K562 (cell line): ENCODE data around the gene STAU1. TPM values are rescaled to one million over a fixed set of nuclear protein-coding genes. Genes with fewer than 3 reads are reported as not detected.
A peak's percentile ranks its signal among the peaks of the same experiment; 100 is the strongest.

Experiments
- ARID4B ChIP-seq: sonication (generic); formaldehyde crosslinking; IDR thresholded peaks from 2 replicates; pipeline ENCODE4 v1.8.0; 2022; ENCODE audit warnings: mild to moderate bottlenecking, missing genetic modification reagents
- ASH1L ChIP-seq: fragments of 450-650 bp; IDR thresholded peaks from 2 replicates; pipeline ENCODE4 v1.6.1; 2018; ENCODE audit warnings: borderline replicate concordance, mild to moderate bottlenecking, low read depth; ENCODE audit not compliant: partially characterized antibody
- ATF7 ChIP-seq: fragments of 450-650 bp; IDR thresholded peaks from 2 replicates; pipeline ENCODE4 v1.7.1; 2014; ENCODE audit warnings: mild to moderate bottlenecking, moderate library complexity
- CAMTA2 ChIP-seq: fragments of 250-450 bp; sonication (Bioruptor Pico); conservative IDR thresholded peaks from 2 replicates; pipeline ENCODE4 v1.5.1; 2022
- CEBPB ChIP-seq: fragments of 450-650 bp; IDR thresholded peaks from 2 replicates; pipeline ENCODE4 v1.6.1; 2016; ENCODE audit warnings: missing genetic modification characterization, missing compliant biosample characterization
- CREM ChIP-seq: IDR thresholded peaks from 2 replicates; pipeline ENCODE4 v1.6.1; 2014; ENCODE audit warnings: antibody characterized with exemption, low read depth
- DPF2 ChIP-seq: fragments of 450-650 bp; IDR thresholded peaks from 2 replicates; pipeline ENCODE4 v1.6.1; 2016
- E2F6 ChIP-seq, 2 experiments: IDR thresholded peaks; 2 replicates each; pipeline ENCODE4 v1.6.1; 2011; ENCODE audit warnings: borderline replicate concordance in 1 of 2, control low read depth in 1 of 2, low read depth in 1 of 2, low read length in 1 of 2, mild to moderate bottlenecking in 1 of 2, mixed read lengths in 1 of 2, moderate library complexity in 1 of 2; ENCODE audit not compliant: insufficient read depth in 1 of 2, insufficient read length in 1 of 2, poor library complexity in 1 of 2, severe bottlenecking in 1 of 2; ENCODE audit errors: extremely low read depth in 1 of 2
- ETV5 ChIP-seq: sonication (generic); formaldehyde crosslinking; IDR thresholded peaks from 2 replicates; pipeline ENCODE4 v1.4.0; 2020; ENCODE audit warnings: low read depth, mild to moderate bottlenecking, missing genetic modification reagents
- EZH2 ChIP-seq: IDR thresholded peaks from 2 replicates; pipeline ENCODE4 v1.6.1; 2012; ENCODE audit warnings: low read depth, mild to moderate bottlenecking, inconsistent platforms, low read length, borderline replicate concordance
- GTF2B ChIP-seq: IDR thresholded peaks from 2 replicates; pipeline ENCODE4 v1.6.1; 2011; ENCODE audit not compliant: insufficient read length; ENCODE audit errors: extremely low read depth
- GTF2E2 ChIP-seq: fragments of 200-800 bp; sonication (Bioruptor generic); IDR thresholded peaks from 2 replicates; pipeline ENCODE4 v1.6.1; 2016; ENCODE audit warnings: missing genetic modification characterization, missing compliant biosample characterization
- HDAC2 ChIP-seq: fragments of 450-650 bp; IDR thresholded peaks from 2 replicates; pipeline ENCODE4 v1.6.1; 2016; ENCODE audit warnings: mild to moderate bottlenecking
- MAFK ChIP-seq: IDR thresholded peaks from 2 replicates; pipeline ENCODE4 v1.6.1; 2011; ENCODE audit warnings: low read length, improper control_type of control experiment
- NBN ChIP-seq: fragments of 450-650 bp; IDR thresholded peaks from 2 replicates; pipeline ENCODE4 v1.6.1; 2016; ENCODE audit warnings: low read depth, mild to moderate bottlenecking
- NRF1 ChIP-seq, 2 experiments: fragments of 450-650 bp; IDR thresholded peaks in 1 of 2; conservative IDR thresholded peaks in 1 of 2; 2 replicates each; pipeline ENCODE4 v1.6.1; 2014; ENCODE audit warnings: mild to moderate bottlenecking in 2 of 2
- POLR2AphosphoS5 ChIP-seq: IDR thresholded peaks from 2 replicates; pipeline ENCODE4 v1.6.1; 2011; ENCODE audit warnings: mild to moderate bottlenecking, low read depth, low read length, moderate library complexity; ENCODE audit not compliant: control insufficient read depth, insufficient read depth
- RB1 ChIP-seq: fragments of 450-650 bp; IDR thresholded peaks from 2 replicates; pipeline ENCODE4 v1.6.1; 2017; ENCODE audit warnings: low read depth, mild to moderate bottlenecking
- RBBP5 ChIP-seq: fragments of 200-600 bp; sonication (generic); IDR thresholded peaks from 2 replicates; pipeline ENCODE4 v1.6.1; 2012; ENCODE audit warnings: borderline replicate concordance, mild to moderate bottlenecking, low read length, control low read depth, inconsistent platforms; ENCODE audit not compliant: insufficient read depth, poor library complexity, severe bottlenecking
- SAP30 ChIP-seq: fragments of 200-600 bp; sonication (generic); IDR thresholded peaks from 2 replicates; pipeline ENCODE4 v1.6.1; 2012; ENCODE audit warnings: borderline replicate concordance, low read depth, mild to moderate bottlenecking, moderate library complexity, low read length, control low read depth, inconsistent platforms; ENCODE audit not compliant: insufficient read depth, poor library complexity, severe bottlenecking
- SRSF7 ChIP-seq: fragments of 200-400 bp; formaldehyde crosslinking; optimal IDR thresholded peaks from 2 replicates; pipeline ENCODE3; 2017; ENCODE audit warnings: mild to moderate bottlenecking, low read depth, low read length
- polyA plus RNA-seq, 8 experiments: library from polyadenylated mRNA; depleted of rRNA in 4 of 8; stranded (reverse) in 5 of 8; unstranded in 3 of 8; fragments of >200 nt; fragmentation: Nextera tagmentation in 2 of 8; fragmentation: Illumina TruSeq in 1 of 8; extraction: Ambion mirVana in 2 of 8; extraction: Trizol in 1 of 8; gene quantifications; 2 replicates each; pipeline versions ENCODE4 v1.2.1 to v1.2.3, GENCODE V29; 2011 to 2014; ENCODE audit warnings: inconsistent platforms in 1 of 8, missing spikeins in 1 of 8
- total RNA-seq, 7 experiments: library from RNA; depleted of rRNA in 6 of 7; stranded (reverse); fragments of >200 nt in 6 of 7; fragmentation: Illumina TruSeq in 2 of 7; extraction: Trizol in 2 of 7; gene quantifications; 2 replicates each; pipeline versions ENCODE4 v1.2.1 to v1.2.3, GENCODE V29; 2011 to 2021; ENCODE audit warnings: low replicate concordance in 1 of 7

STAU1 gene
- total and polyA plus RNA-seq, 9 of the 15 experiments (the other 6 are each of a cell fraction or from before 2014, with no cell fraction given), result 18.0 to 106 (median 50.6) TPM

- TF ChIP-seq CEBPB (tag), result peak; percentile 99
- TF ChIP-seq CAMTA2, result no peak
- peak; percentile 70; the same call in 1 of the 2 replicates for TF ChIP-seq HDAC2
- TF ChIP-seq POLR2AphosphoS5, result peak; percentile 68; the same call in 1 of the 2 replicates
- peak; percentile 47; the same call in 1 of the 2 replicates for TF ChIP-seq NBN
- TF ChIP-seq NRF1 (conservative IDR thresholded peaks at IDR 0.05 in 1 of 2, IDR thresholded peaks at IDR 0.05 in 1 of 2), result peak; percentile 93 to 94
- 0 out of 2 replicates have a peak, but pooled peaks have one; percentile 33 for TF ChIP-seq ARID4B (CRISPR knock-in tag)
- TF ChIP-seq GTF2E2 (tag), result 0 out of 2 replicates have a peak, but pooled peaks have one; percentile 68
- no peak for TF ChIP-seq SRSF7
- peak; percentile 82 for TF ChIP-seq SAP30
- peak; percentile 23 for TF ChIP-seq GTF2B
- TF ChIP-seq ATF7, result peak; percentile 93
- peak; percentile 99 for TF ChIP-seq CREM
- TF ChIP-seq E2F6 (IDR thresholded peaks at IDR 0.05; ENCODE audit: borderline replicate concordance in 1 of 2, extremely low read depth in 1 of 2, insufficient read depth in 1 of 2, insufficient read length in 1 of 2, low read depth in 1 of 2, low read length in 1 of 2, poor library complexity in 1 of 2, severe bottlenecking in 1 of 2), result peak; percentile 21 to 50
- TF ChIP-seq DPF2, result 0 out of 2 replicates have a peak, but pooled peaks have one; percentile 28
- TF ChIP-seq RB1, result peak; percentile 47; the same call in 1 of the 2 replicates
- no peak for TF ChIP-seq EZH2
- TF ChIP-seq MAFK, result 0 out of 2 replicates have a peak, but pooled peaks have one; percentile 8
- TF ChIP-seq ETV5 (CRISPR knock-in tag), result peak; percentile 87
- peak; percentile 45 for TF ChIP-seq ASH1L
- TF ChIP-seq RBBP5, result peak; percentile 83
Measured at GRCh38 chr20:49219091-49219923, 31.2 kb upstream of the STAU1 start, which contains the start of gene DDX27 (continued).
